WTC11 (cell line): ENCODE measurements around the gene TMEM119. TPM values are rescaled to one million over a fixed set of nuclear protein-coding genes. Genes with fewer than 3 reads are reported as not detected.

Experiments
- ATAC-seq: fragments of 200-7000 bp; cut with Tn5 transposase; 2 replicates; pipeline ENCODE4 v1.10.0; 2021; ENCODE audit warnings: mild to moderate bottlenecking, moderate library complexity
- CTCF ChIA-PET: fragments of 300-600 bp; sonication (Branson Sonifier 250); formaldehyde crosslinking; loops from one replicate; lab custom pipeline; 2021; ENCODE audit warnings: antibody characterized with exemption; lab: Charles Lee
- POLR2A ChIA-PET: fragments of 350-600 bp; sonication (Branson Sonifier 250); formaldehyde crosslinking; loops from one replicate; lab custom pipeline; 2021; ENCODE audit warnings: antibody characterized with exemption; lab: Charles Lee
- DNase-seq: peaks from one replicate; pipeline ENCODE4 v3.0.0; 2021; ENCODE audit warnings: low spot score
- H3K27ac Mint-ChIP-seq: 2 replicates; pipeline ENCODE4 v1.8.0; 2021; ENCODE audit warnings: mixed read lengths
- H3K27me3 Mint-ChIP-seq: 2 replicates; pipeline ENCODE4 v1.8.0; 2021; ENCODE audit warnings: low read depth, mild to moderate bottlenecking, moderate library complexity, mixed read lengths
- H3K36me3 Mint-ChIP-seq: 2 replicates; pipeline ENCODE4 v1.8.0; 2021; ENCODE audit warnings: mixed read lengths
- H3K4me1 Mint-ChIP-seq: 2 replicates; pipeline ENCODE4 v1.8.0; 2022; ENCODE audit warnings: mixed read lengths
- H3K4me3 Mint-ChIP-seq: 2 replicates; pipeline ENCODE4 v1.8.0; 2021; ENCODE audit warnings: mild to moderate bottlenecking, moderate library complexity, mixed read lengths
- H3K9me3 Mint-ChIP-seq: 2 replicates; pipeline ENCODE4 v1.8.0; 2021; ENCODE audit warnings: mixed read lengths
- ESRRA ChIP-seq: sonication (generic); formaldehyde crosslinking; IDR thresholded peaks from 2 replicates; pipeline ENCODE4 v1.8.1; 2022; ENCODE audit warnings: mild to moderate bottlenecking, missing genetic modification reagents, borderline replicate concordance
- FOXJ3 ChIP-seq: sonication (generic); formaldehyde crosslinking; IDR thresholded peaks from 2 replicates; pipeline ENCODE4 v1.9.0; 2021; ENCODE audit warnings: missing genetic modification reagents, mild to moderate bottlenecking, borderline replicate concordance
- GABPB1 ChIP-seq: sonication (generic); formaldehyde crosslinking; IDR thresholded peaks from 2 replicates; pipeline ENCODE4 v1.8.1; 2023; ENCODE audit warnings: mild to moderate bottlenecking, missing genetic modification reagents
- GTF2I ChIP-seq: fragments of 250-450 bp; sonication (Bioruptor Pico); conservative IDR thresholded peaks from 2 replicates; pipeline ENCODE4 v1.4.0; 2021; ENCODE audit warnings: mild to moderate bottlenecking
- KAT7 ChIP-seq: sonication (generic); formaldehyde crosslinking; IDR thresholded peaks from 2 replicates; pipeline ENCODE4 v1.8.1; 2023; ENCODE audit warnings: missing genetic modification reagents, mild to moderate bottlenecking, borderline replicate concordance
- NFATC4 ChIP-seq: fragments of 250-450 bp; sonication (Bioruptor Pico); IDR thresholded peaks from 2 replicates; pipeline ENCODE4 v1.9.0; 2021; ENCODE audit warnings: mild to moderate bottlenecking
- NR3C1 ChIP-seq: sonication (generic); formaldehyde crosslinking; conservative IDR thresholded peaks from 2 replicates; pipeline ENCODE4 v1.8.1; 2023; ENCODE audit warnings: low read depth, mild to moderate bottlenecking, missing genetic modification reagents
- SMAD4 ChIP-seq: sonication (generic); formaldehyde crosslinking; IDR thresholded peaks from 2 replicates; pipeline ENCODE4 v1.8.0; 2022; ENCODE audit warnings: mild to moderate bottlenecking, missing genetic modification reagents
- TP53 ChIP-seq: sonication (generic); formaldehyde crosslinking; IDR thresholded peaks from 2 replicates; pipeline ENCODE4 v1.8.1; 2023; ENCODE audit warnings: mild to moderate bottlenecking, missing genetic modification reagents
- ZNF232 ChIP-seq: sonication (generic); formaldehyde crosslinking; IDR thresholded peaks from 2 replicates; pipeline ENCODE4 v1.8.0; 2022; ENCODE audit warnings: mild to moderate bottlenecking, missing genetic modification reagents
- ZNF263 ChIP-seq: sonication (generic); formaldehyde crosslinking; IDR thresholded peaks from 2 replicates; pipeline ENCODE4 v1.8.1; 2022; ENCODE audit warnings: low read depth, mild to moderate bottlenecking, moderate library complexity, missing genetic modification reagents
- total RNA-seq: library from RNA; stranded (reverse); gene quantifications from 3 replicates; pipeline ENCODE4 v1.2.3, GENCODE V29; 2021
- TF ChIP-seq, protein P1 (sequence below): sonication (generic); formaldehyde crosslinking; IDR thresholded peaks from 2 replicates; pipeline ENCODE4 v1.8.1; 2023; ENCODE audit warnings: mild to moderate bottlenecking, moderate library complexity, missing genetic modification reagents
- TF ChIP-seq, protein P2 (sequence below): sonication (generic); formaldehyde crosslinking; IDR thresholded peaks from 2 replicates; pipeline ENCODE4 v1.8.0; 2022; ENCODE audit warnings: mild to moderate bottlenecking, missing genetic modification reagents
- TF ChIP-seq, protein P3 (sequence below): sonication (generic); formaldehyde crosslinking; conservative IDR thresholded peaks from 2 replicates; pipeline ENCODE4 v1.8.1; 2022; ENCODE audit warnings: mild to moderate bottlenecking, missing genetic modification reagents
- TF ChIP-seq, protein P4 (sequence below): sonication (generic); formaldehyde crosslinking; IDR thresholded peaks from 2 replicates; pipeline ENCODE4 v1.8.1; 2023; ENCODE audit warnings: mild to moderate bottlenecking, missing genetic modification reagents
- TF ChIP-seq, protein P5 (sequence below): fragments of 250-450 bp; sonication (Bioruptor Pico); IDR thresholded peaks from 2 replicates; pipeline ENCODE4 v1.9.0; 2021; ENCODE audit warnings: mild to moderate bottlenecking, borderline replicate concordance
- TF ChIP-seq, protein P6 (sequence below): sonication (generic); formaldehyde crosslinking; IDR thresholded peaks from 2 replicates; pipeline ENCODE4 v1.8.1; 2022; ENCODE audit warnings: low read depth, mild to moderate bottlenecking, moderate library complexity, missing genetic modification reagents, borderline replicate concordance
- TF ChIP-seq, protein P7 (sequence below): fragments of 200-600 bp; IDR thresholded peaks from 2 replicates; pipeline ENCODE4 v1.8.0; 2022; ENCODE audit warnings: antibody characterized with exemption
- TF ChIP-seq, protein P8 (sequence below): sonication (generic); formaldehyde crosslinking; IDR thresholded peaks from 2 replicates; pipeline ENCODE4 v1.8.1; 2022; ENCODE audit warnings: mild to moderate bottlenecking, moderate library complexity, missing genetic modification reagents

The TMEM119 gene
- total RNA-seq, 1 experiment from 2014 or later: 0.20 TPM

DNA sequence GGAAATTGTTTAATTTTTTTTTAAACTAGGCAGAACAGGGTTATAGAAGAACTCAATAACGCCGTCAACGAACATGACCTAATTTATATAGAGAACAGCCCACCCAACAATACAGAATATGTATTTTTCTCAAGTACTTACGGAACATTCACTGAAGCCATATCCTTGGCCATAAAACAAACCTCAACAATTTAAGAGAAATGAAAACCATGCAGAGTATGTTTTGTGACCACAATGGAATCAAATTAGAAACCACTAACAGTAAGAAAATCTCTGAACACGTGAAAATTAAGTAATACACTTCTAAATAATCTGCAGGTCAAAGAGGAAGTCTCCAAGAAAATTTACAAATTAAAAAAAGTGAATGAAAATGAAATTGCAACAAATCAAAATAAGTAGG lies 46.3 kb downstream of the TMEM119 start (continued):
- TF ChIP-seq ZNF232 (CRISPR knock-in tag): no peak
- TF ChIP-seq ESRRA: no peak
- TF ChIP-seq TP53: no peak
- TF ChIP-seq KAT7 (CRISPR knock-in tag): no peak
- TF ChIP-seq GABPB1 (CRISPR knock-in tag): no peak

DNA sequence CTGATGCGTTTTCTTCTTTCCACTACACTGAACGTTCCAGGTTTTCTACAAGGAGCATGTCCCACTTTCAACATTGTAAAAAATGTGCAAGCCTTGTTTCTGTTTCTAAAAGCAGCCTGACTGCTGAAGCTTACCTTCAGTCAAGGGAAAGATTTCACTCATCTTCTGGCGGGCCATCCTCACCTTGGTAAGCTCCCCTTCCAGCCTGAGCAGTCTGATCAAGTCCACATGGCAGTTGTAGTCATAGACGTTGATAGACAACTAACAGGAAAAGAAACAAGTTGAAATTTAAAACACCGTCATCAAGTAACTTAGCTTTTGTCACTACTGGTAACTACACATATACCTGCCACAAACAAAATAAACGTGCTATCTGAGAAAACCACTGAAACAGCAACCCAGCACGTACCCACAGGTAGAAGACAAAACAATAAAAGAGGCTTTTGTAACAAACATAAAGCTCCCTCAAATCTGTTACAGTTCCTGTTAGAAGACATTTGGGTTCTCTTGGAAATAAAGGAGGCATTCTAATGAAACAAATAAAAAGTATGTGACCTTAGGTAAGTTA lies 48.8 kb downstream of the TMEM119 start:
- no peak overlapping the region for H3K4me3 Mint-ChIP-seq
- H3K36me3 Mint-ChIP-seq: peaks cover 42% of the 10 kb centered on the region
- no peak overlapping the region for H3K27ac Mint-ChIP-seq
- H3K4me1 Mint-ChIP-seq: peaks cover 21% of the 10 kb centered on the region
- no peaks in the 10 kb centered on the region for H3K9me3 Mint-ChIP-seq
- TF ChIP-seq, protein P1, sequence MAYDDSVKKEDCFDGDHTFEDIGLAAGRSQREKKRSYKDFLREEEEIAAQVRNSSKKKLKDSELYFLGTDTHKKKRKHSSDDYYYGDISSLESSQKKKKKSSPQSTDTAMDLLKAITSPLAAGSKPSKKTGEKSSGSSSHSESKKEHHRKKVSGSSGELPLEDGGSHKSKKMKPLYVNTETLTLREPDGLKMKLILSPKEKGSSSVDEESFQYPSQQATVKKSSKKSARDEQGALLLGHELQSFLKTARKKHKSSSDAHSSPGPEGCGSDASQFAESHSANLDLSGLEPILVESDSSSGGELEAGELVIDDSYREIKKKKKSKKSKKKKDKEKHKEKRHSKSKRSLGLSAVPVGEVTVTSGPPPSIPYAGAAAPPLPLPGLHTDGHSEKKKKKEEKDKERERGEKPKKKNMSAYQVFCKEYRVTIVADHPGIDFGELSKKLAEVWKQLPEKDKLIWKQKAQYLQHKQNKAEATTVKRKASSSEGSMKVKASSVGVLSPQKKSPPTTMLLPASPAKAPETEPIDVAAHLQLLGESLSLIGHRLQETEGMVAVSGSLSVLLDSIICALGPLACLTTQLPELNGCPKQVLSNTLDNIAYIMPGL: no peak
- TF ChIP-seq, protein P2, sequence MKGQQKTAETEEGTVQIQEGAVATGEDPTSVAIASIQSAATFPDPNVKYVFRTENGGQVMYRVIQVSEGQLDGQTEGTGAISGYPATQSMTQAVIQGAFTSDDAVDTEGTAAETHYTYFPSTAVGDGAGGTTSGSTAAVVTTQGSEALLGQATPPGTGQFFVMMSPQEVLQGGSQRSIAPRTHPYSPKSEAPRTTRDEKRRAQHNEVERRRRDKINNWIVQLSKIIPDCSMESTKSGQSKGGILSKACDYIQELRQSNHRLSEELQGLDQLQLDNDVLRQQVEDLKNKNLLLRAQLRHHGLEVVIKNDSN: no peak
- TF ChIP-seq SMAD4: no peak
- no peak for TF ChIP-seq GTF2I (CRISPR knock-in tag)
- TF ChIP-seq, protein P3, sequence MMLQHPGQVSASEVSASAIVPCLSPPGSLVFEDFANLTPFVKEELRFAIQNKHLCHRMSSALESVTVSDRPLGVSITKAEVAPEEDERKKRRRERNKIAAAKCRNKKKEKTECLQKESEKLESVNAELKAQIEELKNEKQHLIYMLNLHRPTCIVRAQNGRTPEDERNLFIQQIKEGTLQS (CRISPR knock-in tag): no peak
- TF ChIP-seq, protein P4, sequence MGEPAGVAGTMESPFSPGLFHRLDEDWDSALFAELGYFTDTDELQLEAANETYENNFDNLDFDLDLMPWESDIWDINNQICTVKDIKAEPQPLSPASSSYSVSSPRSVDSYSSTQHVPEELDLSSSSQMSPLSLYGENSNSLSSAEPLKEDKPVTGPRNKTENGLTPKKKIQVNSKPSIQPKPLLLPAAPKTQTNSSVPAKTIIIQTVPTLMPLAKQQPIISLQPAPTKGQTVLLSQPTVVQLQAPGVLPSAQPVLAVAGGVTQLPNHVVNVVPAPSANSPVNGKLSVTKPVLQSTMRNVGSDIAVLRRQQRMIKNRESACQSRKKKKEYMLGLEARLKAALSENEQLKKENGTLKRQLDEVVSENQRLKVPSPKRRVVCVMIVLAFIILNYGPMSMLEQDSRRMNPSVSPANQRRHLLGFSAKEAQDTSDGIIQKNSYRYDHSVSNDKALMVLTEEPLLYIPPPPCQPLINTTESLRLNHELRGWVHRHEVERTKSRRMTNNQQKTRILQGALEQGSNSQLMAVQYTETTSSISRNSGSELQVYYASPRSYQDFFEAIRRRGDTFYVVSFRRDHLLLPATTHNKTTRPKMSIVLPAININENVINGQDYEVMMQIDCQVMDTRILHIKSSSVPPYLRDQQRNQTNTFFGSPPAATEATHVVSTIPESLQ (CRISPR knock-in tag): no peak
- TF ChIP-seq, protein P5, sequence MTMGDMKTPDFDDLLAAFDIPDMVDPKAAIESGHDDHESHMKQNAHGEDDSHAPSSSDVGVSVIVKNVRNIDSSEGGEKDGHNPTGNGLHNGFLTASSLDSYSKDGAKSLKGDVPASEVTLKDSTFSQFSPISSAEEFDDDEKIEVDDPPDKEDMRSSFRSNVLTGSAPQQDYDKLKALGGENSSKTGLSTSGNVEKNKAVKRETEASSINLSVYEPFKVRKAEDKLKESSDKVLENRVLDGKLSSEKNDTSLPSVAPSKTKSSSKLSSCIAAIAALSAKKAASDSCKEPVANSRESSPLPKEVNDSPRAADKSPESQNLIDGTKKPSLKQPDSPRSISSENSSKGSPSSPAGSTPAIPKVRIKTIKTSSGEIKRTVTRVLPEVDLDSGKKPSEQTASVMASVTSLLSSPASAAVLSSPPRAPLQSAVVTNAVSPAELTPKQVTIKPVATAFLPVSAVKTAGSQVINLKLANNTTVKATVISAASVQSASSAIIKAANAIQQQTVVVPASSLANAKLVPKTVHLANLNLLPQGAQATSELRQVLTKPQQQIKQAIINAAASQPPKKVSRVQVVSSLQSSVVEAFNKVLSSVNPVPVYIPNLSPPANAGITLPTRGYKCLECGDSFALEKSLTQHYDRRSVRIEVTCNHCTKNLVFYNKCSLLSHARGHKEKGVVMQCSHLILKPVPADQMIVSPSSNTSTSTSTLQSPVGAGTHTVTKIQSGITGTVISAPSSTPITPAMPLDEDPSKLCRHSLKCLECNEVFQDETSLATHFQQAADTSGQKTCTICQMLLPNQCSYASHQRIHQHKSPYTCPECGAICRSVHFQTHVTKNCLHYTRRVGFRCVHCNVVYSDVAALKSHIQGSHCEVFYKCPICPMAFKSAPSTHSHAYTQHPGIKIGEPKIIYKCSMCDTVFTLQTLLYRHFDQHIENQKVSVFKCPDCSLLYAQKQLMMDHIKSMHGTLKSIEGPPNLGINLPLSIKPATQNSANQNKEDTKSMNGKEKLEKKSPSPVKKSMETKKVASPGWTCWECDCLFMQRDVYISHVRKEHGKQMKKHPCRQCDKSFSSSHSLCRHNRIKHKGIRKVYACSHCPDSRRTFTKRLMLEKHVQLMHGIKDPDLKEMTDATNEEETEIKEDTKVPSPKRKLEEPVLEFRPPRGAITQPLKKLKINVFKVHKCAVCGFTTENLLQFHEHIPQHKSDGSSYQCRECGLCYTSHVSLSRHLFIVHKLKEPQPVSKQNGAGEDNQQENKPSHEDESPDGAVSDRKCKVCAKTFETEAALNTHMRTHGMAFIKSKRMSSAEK (CRISPR knock-in tag): no peak
- TF ChIP-seq, all 79 proteins: peak for 0
- POLR2A ChIA-PET: no interaction called here
- CTCF ChIA-PET: no interaction called here
- no peaks in the 10 kb centered on the region for H3K27me3 Mint-ChIP-seq
- no peak for ATAC-seq
- DNase-seq: no peak

DNA sequence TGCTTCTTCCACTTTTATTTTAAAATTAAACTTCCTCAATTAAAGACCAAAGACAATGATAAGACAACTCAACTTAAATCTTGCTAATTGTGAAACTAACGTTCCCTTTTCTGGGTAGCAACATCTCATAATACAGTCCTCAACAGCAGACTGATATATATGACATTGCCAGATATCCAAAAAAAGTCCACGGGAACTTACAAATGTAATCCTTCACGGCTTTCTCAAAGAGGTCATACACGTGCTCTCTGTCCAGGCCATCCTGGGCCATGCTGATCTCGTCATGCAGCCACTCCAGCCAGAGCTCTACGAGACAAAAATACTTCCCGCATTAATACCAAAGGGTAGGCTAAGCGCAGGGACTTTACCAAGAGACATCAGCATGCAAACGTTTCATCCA lies 50.2 kb downstream of the TMEM119 start:
- POLR2A ChIA-PET: no interaction called here
- TF ChIP-seq, protein P6, sequence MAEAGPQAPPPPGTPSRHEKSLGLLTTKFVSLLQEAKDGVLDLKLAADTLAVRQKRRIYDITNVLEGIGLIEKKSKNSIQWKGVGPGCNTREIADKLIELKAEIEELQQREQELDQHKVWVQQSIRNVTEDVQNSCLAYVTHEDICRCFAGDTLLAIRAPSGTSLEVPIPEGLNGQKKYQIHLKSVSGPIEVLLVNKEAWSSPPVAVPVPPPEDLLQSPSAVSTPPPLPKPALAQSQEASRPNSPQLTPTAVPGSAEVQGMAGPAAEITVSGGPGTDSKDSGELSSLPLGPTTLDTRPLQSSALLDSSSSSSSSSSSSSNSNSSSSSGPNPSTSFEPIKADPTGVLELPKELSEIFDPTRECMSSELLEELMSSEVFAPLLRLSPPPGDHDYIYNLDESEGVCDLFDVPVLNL: no peak
- TF ChIP-seq ZNF263 (no peak), NR3C1 (no peak), FOXJ3 (no peak), NFATC4 (CRISPR knock-in tag) (no peak)
- TF ChIP-seq, protein P7, sequence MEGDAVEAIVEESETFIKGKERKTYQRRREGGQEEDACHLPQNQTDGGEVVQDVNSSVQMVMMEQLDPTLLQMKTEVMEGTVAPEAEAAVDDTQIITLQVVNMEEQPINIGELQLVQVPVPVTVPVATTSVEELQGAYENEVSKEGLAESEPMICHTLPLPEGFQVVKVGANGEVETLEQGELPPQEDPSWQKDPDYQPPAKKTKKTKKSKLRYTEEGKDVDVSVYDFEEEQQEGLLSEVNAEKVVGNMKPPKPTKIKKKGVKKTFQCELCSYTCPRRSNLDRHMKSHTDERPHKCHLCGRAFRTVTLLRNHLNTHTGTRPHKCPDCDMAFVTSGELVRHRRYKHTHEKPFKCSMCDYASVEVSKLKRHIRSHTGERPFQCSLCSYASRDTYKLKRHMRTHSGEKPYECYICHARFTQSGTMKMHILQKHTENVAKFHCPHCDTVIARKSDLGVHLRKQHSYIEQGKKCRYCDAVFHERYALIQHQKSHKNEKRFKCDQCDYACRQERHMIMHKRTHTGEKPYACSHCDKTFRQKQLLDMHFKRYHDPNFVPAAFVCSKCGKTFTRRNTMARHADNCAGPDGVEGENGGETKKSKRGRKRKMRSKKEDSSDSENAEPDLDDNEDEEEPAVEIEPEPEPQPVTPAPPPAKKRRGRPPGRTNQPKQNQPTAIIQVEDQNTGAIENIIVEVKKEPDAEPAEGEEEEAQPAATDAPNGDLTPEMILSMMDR: no peak
- TF ChIP-seq, protein P8, sequence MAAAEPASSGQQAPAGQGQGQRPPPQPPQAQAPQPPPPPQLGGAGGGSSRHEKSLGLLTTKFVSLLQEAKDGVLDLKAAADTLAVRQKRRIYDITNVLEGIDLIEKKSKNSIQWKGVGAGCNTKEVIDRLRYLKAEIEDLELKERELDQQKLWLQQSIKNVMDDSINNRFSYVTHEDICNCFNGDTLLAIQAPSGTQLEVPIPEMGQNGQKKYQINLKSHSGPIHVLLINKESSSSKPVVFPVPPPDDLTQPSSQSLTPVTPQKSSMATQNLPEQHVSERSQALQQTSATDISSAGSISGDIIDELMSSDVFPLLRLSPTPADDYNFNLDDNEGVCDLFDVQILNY (CRISPR knock-in tag): no peak

More for the DNA sequence above, 50.2 kb downstream of the TMEM119 start:
- H3K9me3 Mint-ChIP-seq: no peaks in the 10 kb centered on the region
- no peak overlapping the region for H3K4me3 Mint-ChIP-seq
- H3K36me3 Mint-ChIP-seq: peaks cover 54% of the 10 kb centered on the region
- H3K27ac Mint-ChIP-seq: no peak overlapping the region
- no peak for ATAC-seq
- CTCF ChIA-PET: no interaction called here
- H3K27me3 Mint-ChIP-seq: no peaks in the 10 kb centered on the region
- no peak for DNase-seq
- peaks cover 11% of the 10 kb centered on the region for H3K4me1 Mint-ChIP-seq
